HG03045 (cell line): ENCODE measurements around the gene ZBTB24.
A peak's percentile ranks its signal among the peaks of the same experiment; 100 is the strongest.

Experiments
- ATAC-seq: cut with Tn5 transposase; IDR thresholded peaks from one replicate; pipeline ENCODE4 v1.9.1; 2021; ENCODE audit warnings: mild to moderate bottlenecking, moderate library complexity; ENCODE audit not compliant: unreplicated experiment

Gene ZBTB24

DNA sequence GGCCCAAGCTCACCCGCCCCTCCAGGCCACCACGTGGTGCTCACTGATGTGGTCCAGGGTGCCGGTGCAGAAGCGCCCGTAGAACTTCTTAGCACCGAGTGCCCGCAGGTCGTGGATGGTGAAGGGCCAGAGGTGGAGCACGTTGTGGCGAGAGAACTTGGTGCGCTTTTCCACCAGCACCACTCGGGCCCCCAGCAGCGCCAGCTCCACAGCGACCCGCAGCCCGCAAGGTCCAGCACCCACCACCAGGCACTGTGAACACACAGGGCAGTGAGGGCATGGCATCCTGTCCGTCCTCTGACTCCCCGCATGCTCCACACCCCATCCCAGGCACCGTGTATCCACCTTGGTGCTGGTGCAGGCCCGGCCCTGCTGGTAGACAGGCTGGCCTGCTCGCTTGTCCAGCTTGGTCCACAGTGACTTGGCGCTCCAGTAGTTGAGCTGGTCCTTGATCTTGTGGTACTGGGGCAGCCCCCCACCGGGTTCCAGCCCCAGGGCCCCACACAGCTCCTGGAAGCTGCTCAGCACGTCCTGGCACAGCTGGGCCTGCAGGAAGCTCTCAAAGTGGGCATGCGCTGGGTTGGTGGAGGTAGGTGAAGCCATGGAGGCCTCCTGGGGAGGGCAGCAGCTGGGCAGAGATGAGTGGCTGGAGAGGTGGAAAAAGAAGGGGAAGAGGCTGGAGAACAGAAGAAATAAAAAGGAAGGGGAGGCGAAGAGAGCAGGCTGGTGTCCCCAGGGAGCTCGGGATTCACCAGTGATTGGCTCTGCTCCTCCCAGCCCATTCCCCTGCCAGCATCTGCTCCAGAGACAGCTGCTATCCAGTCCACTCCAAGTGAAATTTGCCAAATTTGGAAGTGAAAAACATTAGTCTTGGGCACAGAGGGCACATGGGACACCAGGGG lies 29.2 kb downstream of the ZBTB24 start:
- no peak for ATAC-seq

DNA sequence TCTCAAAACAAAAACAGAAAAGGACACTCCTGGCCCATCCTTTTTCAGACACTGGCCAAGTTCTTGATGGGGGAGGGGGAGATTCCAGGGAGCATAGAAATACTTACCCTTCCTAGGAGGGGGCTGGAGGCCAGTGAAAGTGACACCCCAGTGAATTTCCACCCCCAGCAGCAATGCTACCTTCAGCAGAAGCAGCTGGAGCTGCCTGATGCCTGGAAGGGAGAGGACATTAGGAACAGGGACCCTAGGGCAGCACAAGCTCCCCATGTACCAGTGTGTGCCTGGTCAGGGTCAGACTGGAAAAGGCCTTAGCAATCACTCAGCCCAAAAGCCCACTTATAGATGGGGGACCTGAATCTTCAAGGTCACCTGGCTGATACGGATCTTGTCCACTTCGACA lies 29.9 kb downstream of the ZBTB24 start:
- ATAC-seq, result no peak

DNA sequence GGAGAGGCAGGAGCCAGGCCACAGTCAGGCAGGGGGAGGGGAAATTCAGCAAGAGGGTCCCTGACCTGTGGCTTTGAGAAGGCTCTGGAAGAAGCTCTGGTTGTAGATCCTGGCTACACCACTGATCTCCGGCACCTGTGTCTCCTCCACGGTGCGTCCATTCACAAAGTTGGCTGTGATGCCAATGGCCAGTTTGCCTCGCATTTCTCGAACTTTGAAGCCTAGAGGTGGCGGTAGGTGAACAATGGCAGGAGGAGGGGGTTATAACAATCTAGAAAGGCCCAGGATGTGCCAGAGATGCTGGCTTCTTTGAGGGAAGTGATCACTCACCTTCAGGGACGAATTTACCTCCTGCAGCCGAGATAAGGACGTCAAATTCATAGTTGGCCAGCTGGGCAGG lies 30.8 kb downstream of the ZBTB24 start:
- no peak for ATAC-seq

- ATAC-seq, result no peak
Measured at GRCh38 chr6:109451376-109451775, 31.6 kb downstream of the ZBTB24 start.

DNA sequence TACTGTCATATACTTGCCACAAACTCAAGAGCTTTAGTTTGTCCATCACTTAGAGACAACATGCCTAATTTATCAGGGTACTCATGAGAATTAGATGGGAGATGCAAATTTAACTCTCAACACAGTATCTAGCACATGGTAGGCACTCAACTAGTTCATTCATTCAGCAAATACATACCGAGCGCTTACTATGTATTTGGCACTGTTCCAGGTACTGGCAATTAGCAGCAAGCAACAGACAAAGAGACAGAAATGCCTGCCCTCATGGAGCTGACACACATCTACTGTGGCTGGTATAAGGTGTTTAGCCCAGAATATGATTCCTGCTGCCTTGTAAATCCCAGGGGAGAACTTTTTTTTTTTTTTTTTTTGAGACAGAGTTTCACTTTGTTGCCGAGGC lies 32.2 kb downstream of the ZBTB24 start:
- no peak for ATAC-seq

DNA sequence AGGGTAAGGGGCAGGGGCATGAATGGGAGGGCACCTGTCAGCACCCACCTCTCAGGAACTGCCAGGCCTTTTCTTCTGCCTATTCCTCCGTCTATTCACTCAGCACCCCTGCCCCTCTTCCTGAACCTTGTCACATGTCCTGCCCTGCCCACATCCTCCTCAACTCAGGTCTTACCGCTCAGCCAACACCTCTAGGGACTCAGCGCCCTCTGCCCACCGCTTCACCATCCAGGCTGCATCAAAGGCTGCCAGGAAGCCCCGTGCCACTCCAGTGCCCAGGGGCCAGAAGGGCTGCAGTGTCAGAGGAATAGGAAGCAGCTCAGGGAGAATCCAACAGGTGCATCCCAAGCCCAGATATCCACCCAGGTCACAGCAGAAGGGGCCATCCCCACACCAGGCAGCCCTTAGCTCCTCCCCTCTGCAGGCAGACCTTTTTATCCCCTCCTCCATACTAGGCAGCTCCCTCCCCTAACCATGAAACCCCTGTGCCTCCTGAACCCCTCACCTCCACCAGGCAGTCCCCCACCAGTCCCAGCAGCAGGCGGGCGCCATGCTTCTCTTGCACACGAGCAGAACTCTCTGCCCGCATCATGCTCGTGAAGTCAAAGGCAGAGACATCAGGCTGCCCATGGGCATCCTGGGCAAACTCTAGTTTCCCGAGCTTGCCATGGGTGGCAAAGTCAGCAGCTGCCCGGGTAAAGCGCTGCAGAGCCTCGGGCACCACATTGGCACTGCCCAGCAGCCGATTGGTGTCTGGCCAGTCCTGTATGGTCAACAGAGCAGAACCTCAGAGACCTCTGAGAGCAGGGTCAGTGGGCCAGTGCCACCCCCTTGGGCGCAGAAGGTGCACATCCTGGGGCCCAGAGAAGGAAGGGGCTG lies 33.0 kb downstream of the ZBTB24 start:
- ATAC-seq, result no peak

DNA sequence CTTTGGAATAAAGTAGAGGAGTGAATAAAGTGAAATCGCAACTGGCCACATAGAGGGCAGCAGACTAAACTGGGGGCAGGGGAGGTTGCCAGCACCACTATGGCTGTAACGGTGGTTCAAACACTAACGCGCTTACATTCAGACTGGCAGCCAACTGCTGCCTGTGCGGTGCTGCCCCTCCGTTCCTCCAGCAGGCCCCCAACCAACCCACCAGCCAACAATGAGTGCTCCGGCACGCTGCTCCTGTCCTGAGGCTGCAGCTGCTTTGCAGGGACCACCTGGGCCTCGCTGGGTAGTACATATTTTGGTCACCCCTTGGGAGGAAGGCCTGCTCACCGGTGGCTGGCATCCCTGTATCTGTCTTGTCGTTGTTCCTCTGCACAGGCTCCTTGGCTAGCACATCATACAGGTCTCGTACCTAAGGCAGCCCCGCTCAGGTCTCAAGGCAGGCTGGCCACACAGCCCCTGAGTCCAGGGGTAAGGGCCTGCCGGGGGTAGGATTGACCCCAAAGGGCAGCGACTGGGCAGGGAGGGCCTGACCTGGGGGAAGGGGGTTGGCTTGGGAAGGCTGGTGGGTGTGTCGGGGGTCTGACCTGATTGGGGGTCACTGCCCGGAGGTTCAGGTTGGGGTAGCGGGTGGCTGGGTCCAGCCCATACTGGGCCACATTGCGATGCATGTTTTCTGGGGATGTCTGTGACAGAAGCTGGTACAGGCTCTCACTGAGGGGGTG lies 33.8 kb downstream of the ZBTB24 start:
- no peak for ATAC-seq

GRCh38 chr6:109448615-109449014 lies 34.4 kb downstream of the ZBTB24 start:
- ATAC-seq, result no peak

DNA sequence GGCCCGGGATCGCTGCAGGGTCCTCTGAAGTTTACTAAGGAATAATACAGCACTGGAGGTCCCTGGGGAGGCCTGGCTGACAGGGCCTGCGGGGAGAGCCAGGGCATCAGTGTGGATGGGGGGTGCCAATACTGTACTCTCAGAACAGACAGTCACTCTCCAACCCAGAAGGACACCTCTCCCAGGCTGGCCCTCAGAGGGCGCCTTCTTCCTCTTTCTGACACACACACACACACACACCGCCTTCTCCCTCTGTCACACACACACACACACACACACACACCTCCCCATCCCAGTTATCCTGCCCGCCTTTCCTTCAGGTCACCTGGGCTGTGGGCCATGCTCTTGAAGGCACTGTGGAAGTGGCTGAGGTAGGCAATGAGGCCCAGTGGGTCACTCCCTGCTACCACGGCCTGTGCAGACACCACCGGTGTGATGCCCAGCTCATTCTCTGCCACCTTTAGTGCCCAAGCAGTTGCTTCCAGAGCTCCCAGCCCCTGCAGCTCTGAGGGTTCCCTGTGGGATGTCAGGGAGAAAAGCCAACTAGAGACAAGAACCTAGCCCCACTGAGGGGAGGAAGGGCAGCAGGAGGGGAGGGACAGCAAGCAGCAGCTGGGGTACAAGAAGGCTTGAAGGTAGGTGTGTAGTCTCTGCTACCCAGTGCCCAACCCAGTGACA lies 35.0 kb downstream of the ZBTB24 start:
- no peak for ATAC-seq

- ATAC-seq, result no peak
Measured at GRCh38 chr6:109447087-109447486, 35.9 kb downstream of the ZBTB24 start.

- no peak for ATAC-seq
Measured at GRCh38 chr6:109446541-109446940, 36.5 kb downstream of the ZBTB24 start.

DNA sequence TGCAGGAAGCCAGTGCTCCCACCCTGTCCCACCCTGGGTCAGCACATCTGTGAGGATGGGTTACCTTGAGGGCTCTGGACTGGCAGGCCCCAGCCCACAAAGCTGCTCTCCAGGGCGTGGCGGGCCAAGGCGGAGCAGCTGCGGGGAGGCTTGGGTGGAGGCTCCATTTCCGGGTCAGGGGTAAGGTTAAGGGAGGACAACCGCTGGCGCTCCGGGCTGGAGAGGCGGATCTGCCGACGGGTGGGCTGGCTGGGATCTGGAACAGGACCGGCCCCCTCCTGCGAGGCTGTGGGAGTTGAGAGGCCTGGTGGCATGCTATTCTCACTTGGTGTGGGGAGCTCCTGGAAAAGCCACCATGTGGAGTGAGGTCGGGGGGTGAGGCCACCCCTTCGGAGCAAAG lies 36.9 kb downstream of the ZBTB24 start:
- ATAC-seq, result no peak

DNA sequence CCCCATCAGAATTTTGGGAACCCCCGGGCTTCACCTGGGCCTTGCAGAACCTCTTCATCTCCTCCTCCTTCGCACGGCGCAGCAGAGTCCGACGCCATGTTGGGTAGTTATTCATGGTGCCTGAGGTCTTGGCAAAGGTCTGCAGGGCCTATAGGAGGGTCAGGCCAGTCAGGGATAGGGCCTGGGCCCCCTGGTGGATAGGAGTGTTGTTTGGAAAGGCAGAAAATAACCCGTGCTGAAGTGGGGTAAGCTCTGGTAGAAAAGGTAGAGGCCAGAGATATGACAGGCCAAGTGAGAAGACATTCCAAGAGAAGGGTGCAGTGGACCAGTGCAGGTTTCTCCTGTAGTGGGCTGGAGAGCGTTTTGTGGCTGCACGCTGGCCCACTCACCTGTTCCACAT lies 37.6 kb downstream of the ZBTB24 start:
- ATAC-seq, result no peak

GRCh38 chr6:109443425-109443950 lies 39.5 kb downstream of the ZBTB24 start:
- ATAC-seq, result no peak

GRCh38 chr6:109442393-109442924 lies 40.6 kb downstream of the ZBTB24 start:
- ATAC-seq, result no peak

GRCh38 chr6:109441069-109441816 lies 41.8 kb downstream of the ZBTB24 start:
- ATAC-seq, result peak; percentile 26

DNA sequence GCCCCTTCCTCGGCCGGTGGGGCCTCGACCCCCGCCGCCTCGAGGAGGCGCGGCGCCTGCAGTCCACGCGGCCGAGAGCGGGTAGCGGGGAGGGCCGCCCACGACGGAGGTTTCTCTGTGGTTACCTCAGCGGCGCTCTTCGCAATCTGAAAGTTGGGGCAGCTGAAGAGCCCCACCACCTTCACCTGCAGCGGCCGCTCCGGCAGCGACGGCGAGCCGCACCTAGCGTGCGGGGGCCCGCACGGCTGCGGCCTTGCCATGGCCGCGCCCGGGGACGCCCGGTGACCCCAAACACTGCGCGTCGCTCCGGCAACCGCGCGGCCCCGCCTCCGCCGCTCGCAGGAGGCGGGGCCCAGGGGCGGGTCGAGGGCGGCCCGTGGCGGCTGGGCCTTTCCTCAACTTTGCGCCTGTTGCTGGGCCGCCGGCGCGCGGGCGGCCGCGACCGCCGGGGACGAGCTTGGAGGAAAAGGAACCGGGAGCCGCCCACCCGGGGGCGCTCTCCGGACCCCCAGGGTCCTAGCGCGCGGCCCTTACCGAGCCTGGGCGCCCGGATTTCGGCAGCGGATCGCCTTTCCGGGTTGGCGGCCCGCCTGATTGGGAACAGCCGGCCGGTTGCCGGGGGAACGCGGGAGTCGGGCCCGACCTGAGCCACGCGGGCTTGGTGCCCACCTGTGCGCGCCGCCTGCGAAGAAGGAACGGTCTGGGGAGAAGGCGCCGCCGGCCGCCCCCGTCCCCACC lies 42.5 kb downstream of the ZBTB24 start, which contains the start of the genes PPIL6 and SMPD2:
TSS of gene PPIL6 (minus strand) at position 298 of the 738 bp plus-strand sequence. CDS start at position 260, 38 bp downstream.
TSS of gene SMPD2 (plus strand) at position 394 of the 738 bp plus-strand sequence. CDS start 398 bp downstream, outside the sequence.
- ATAC-seq, result peak; percentile 88

- ATAC-seq, result no peak
Measured at GRCh38 chr6:109436041-109436440, 47.0 kb downstream of the ZBTB24 start.
